MM.1S (cell line): Measurements from ENCODE around the gene CBR3.

ENCODE experiments used
- EZH2 ChIP-seq: fragments of 300-600 bp; sonication (generic); optimal IDR thresholded peaks from 2 replicates; pipeline ENCODE3; 2017; ENCODE audit warnings: low read depth, mild to moderate bottlenecking, antibody characterized with exemption, low read length, mixed read lengths
- EZH2phosphoT487 ChIP-seq: fragments of 300-600 bp; sonication (generic); IDR thresholded peaks from 2 replicates; pipeline ENCODE4 v1.6.1; 2018; ENCODE audit warnings: antibody characterized with exemption, low read length

DNA sequence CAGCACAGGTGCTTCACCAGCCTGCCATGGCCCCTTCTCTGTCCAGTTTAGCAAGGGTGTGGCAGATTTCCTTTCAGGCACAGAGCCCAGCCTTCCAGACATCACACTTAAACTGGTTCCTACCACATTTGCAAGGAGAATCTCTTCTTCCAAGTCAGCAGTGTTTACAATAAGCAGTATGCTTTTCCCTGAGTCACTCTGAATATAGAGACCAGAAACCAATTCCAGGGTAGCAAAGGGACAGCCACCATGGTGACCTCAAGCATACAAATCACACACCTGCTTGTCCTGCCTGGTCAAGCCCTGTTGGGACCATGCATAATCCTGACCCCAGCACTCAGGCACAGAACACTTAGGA lies 8.7 kb upstream of the CBR3 start:
- TF ChIP-seq EZH2phosphoT487 (no peak), EZH2 (no peak)
